DOHH2 (cell line): ENCODE data around the gene TLE5.

ENCODE experiments used
- H3F3A ChIP-seq: fragments of 200-600 bp; sonication (generic), shearing (Covaris generic); 2 replicates; pipeline ENCODE4 v1.6.0; 2016; ENCODE audit warnings: antibody characterized with exemption, mild to moderate bottlenecking; ENCODE audit not compliant: control insufficient read depth, insufficient read depth
- H3K27ac ChIP-seq: fragments of 200-600 bp; sonication (generic); 2 replicates; pipeline ENCODE4 v1.5.1; 2014; ENCODE audit warnings: low read depth, mild to moderate bottlenecking, low read length, moderate library complexity
- H3K27me3 ChIP-seq: fragments of 200-600 bp; sonication (generic); 2 replicates; pipeline ENCODE4 v1.6.1; 2014; ENCODE audit warnings: mild to moderate bottlenecking, low read length, mixed read lengths; ENCODE audit not compliant: control insufficient read depth
- H3K36me3 ChIP-seq: fragments of 200-600 bp; sonication (generic); 2 replicates; pipeline ENCODE4 v1.6.1; 2014; ENCODE audit warnings: mild to moderate bottlenecking, low read length, moderate library complexity, mixed read lengths; ENCODE audit not compliant: control insufficient read depth
- H3K4me1 ChIP-seq: fragments of 200-600 bp; sonication (generic); 2 replicates; pipeline ENCODE4 v1.6.1; 2014; ENCODE audit warnings: mild to moderate bottlenecking, low read length, mixed read lengths; ENCODE audit not compliant: control insufficient read depth
- H3K4me2 ChIP-seq: fragments of 200-600 bp; sonication (generic); 2 replicates; pipeline ENCODE4 v1.6.0; 2014; ENCODE audit warnings: mild to moderate bottlenecking, low read length, moderate library complexity
- H3K4me3 ChIP-seq: fragments of 200-600 bp; sonication (generic); 2 replicates; pipeline ENCODE4 v1.5.1; 2014; ENCODE audit warnings: mild to moderate bottlenecking, low read length, mixed read lengths
- H3K79me2 ChIP-seq: fragments of 200-600 bp; sonication (generic); 2 replicates; pipeline ENCODE4 v1.6.1; 2014; ENCODE audit warnings: mild to moderate bottlenecking, low read length, mixed read lengths; ENCODE audit not compliant: control insufficient read depth
- H3K9me2 ChIP-seq: fragments of 200-600 bp; sonication (generic); replicated peaks from 2 replicates; pipeline ENCODE4 v1.6.1; 2014; ENCODE audit warnings: mild to moderate bottlenecking, low read length, mixed read lengths; ENCODE audit not compliant: control insufficient read depth
- H3K9me3 ChIP-seq: fragments of 200-600 bp; sonication (generic); 2 replicates; pipeline ENCODE4 v1.6.1; 2014; ENCODE audit warnings: antibody characterized with exemption, low read length, mixed read lengths; ENCODE audit not compliant: control insufficient read depth, insufficient read depth
- H4K20me1 ChIP-seq: fragments of 200-600 bp; sonication (generic); 2 replicates; pipeline ENCODE4 v1.6.0; 2014; ENCODE audit warnings: low read depth, mild to moderate bottlenecking, antibody characterized with exemption, low read length, moderate library complexity; ENCODE audit not compliant: control insufficient read depth, insufficient read depth
- EZH2phosphoT487 ChIP-seq: fragments of 200-600 bp; sonication (generic); IDR thresholded peaks from 2 replicates; pipeline ENCODE4 v1.6.1; 2017; ENCODE audit warnings: borderline replicate concordance, mild to moderate bottlenecking, antibody characterized with exemption, low read length, moderate library complexity, mixed read lengths
- TF ChIP-seq, protein P1 (sequence below): fragments of 200-600 bp; sonication (generic); IDR thresholded peaks from one replicate; pipeline ENCODE4 v1.5.1; 2014; ENCODE audit warnings: antibody characterized with exemption, mild to moderate bottlenecking, low read depth, low read length; ENCODE audit not compliant: poor library complexity, severe bottlenecking

The TLE5 gene

GRCh38 chr19:3109491-3109890 lies 47.2 kb upstream of the TLE5 start:
- TF ChIP-seq EZH2phosphoT487, result no peak
- TF ChIP-seq, protein P1, sequence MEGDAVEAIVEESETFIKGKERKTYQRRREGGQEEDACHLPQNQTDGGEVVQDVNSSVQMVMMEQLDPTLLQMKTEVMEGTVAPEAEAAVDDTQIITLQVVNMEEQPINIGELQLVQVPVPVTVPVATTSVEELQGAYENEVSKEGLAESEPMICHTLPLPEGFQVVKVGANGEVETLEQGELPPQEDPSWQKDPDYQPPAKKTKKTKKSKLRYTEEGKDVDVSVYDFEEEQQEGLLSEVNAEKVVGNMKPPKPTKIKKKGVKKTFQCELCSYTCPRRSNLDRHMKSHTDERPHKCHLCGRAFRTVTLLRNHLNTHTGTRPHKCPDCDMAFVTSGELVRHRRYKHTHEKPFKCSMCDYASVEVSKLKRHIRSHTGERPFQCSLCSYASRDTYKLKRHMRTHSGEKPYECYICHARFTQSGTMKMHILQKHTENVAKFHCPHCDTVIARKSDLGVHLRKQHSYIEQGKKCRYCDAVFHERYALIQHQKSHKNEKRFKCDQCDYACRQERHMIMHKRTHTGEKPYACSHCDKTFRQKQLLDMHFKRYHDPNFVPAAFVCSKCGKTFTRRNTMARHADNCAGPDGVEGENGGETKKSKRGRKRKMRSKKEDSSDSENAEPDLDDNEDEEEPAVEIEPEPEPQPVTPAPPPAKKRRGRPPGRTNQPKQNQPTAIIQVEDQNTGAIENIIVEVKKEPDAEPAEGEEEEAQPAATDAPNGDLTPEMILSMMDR, result no peak
- H3K4me1 ChIP-seq, result peaks cover 4% of the 10 kb centered on the region; the same call in 1 of the 2 replicates
- no peak overlapping the region for H3K4me3 ChIP-seq
- H3F3A ChIP-seq, result no peaks in the 10 kb centered on the region
- H3K27ac ChIP-seq, result no peak overlapping the region
- H4K20me1 ChIP-seq, result peaks cover 2% of the 10 kb centered on the region; the same call in 1 of the 2 replicates
- no peaks in the 10 kb centered on the region for H3K36me3 ChIP-seq
- H3K9me2 ChIP-seq, result no peaks in the 10 kb centered on the region
- H3K27me3 ChIP-seq, result no peaks in the 10 kb centered on the region
- peaks cover 2% of the 10 kb centered on the region; the same call in 1 of the 2 replicates for H3K79me2 ChIP-seq
- H3K4me2 ChIP-seq, result no peak overlapping the region
- no peaks in the 10 kb centered on the region for H3K9me3 ChIP-seq

GRCh38 chr19:3108775-3109174 lies 46.5 kb upstream of the TLE5 start:
- H3K27ac ChIP-seq, result no peak overlapping the region
- H3K4me2 ChIP-seq, result no peak overlapping the region
- TF ChIP-seq, protein P1, result peak; percentile 97
- no peak for TF ChIP-seq EZH2phosphoT487
- H3K9me3 ChIP-seq, result no peaks in the 10 kb centered on the region
- no peak overlapping the region for H3K4me3 ChIP-seq
- peaks cover 6% of the 10 kb centered on the region; the same call in 1 of the 2 replicates for H3K79me2 ChIP-seq
- H3K27me3 ChIP-seq, result no peaks in the 10 kb centered on the region
- H3K36me3 ChIP-seq, result no peaks in the 10 kb centered on the region
- no peaks in the 10 kb centered on the region for H3K9me2 ChIP-seq
- peaks cover 9% of the 10 kb centered on the region for H3K4me1 ChIP-seq
- H4K20me1 ChIP-seq, result peaks cover 5% of the 10 kb centered on the region; the same call in 1 of the 2 replicates
- H3F3A ChIP-seq, result no peaks in the 10 kb centered on the region

DNA sequence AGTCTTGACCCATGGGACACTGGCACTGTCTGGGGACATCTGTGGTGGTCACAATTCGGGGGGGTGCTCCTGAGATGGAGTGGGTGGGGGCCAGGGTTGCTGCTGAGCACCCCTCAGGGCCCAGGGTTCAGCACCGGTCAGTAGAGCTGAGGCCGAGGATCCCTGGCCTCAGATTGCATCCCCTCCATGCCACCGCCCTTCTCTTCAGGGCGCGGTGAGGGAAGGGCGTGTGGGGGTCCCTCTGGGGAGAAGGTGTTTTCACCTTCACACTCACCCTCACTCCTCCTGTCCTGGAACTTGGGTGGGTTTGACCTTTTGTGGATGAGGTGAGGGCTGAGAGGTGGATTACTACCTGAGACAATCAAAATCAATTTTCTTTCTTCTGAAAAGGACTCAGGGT lies 45.4 kb upstream of the TLE5 start:
- Histone ChIP-seq H3F3A (no peaks in the 10 kb centered on the region), H3K4me1 (peaks cover 11% of the 10 kb centered on the region), H3K9me2 (no peaks in the 10 kb centered on the region), H3K4me2 (no peak overlapping the region), H3K9me3 (no peaks in the 10 kb centered on the region), H3K36me3 (no peaks in the 10 kb centered on the region), H3K27ac (no peak overlapping the region), H3K27me3 (no peaks in the 10 kb centered on the region), H3K4me3 (no peak overlapping the region), H3K79me2 (peaks cover 6% of the 10 kb centered on the region; the same call in 1 of the 2 replicates), H4K20me1 (peaks cover 5% of the 10 kb centered on the region; the same call in 1 of the 2 replicates)
- no peak for TF ChIP-seq EZH2phosphoT487
- TF ChIP-seq, protein P1, result no peak
